Mesendoderm (in vitro differentiated cells): Measurements from ENCODE around the gene MCF2L.

ENCODE experiments used
- DNase-seq: peaks from one replicate; pipeline ENCODE4 v3.0.0; 2013
- H2AK5ac ChIP-seq: 2 replicates; pipeline ENCODE4 v1.6.1; 2013; ENCODE audit warnings: low read length, inconsistent platforms
- H2BK120ac ChIP-seq: 2 replicates; pipeline ENCODE4 v1.6.1; 2013; ENCODE audit warnings: low read depth, mild to moderate bottlenecking, low read length, moderate library complexity, mixed read lengths
- H2BK15ac ChIP-seq: replicated peaks from 2 replicates; pipeline ENCODE4 v1.6.1; 2013; ENCODE audit warnings: low read depth, mild to moderate bottlenecking, moderate library complexity
- H2BK5ac ChIP-seq: 2 replicates; pipeline ENCODE4 v1.6.1; 2013; ENCODE audit warnings: low read length, inconsistent platforms
- H3K18ac ChIP-seq: 2 replicates; pipeline ENCODE4 v1.6.1; 2013; ENCODE audit warnings: mild to moderate bottlenecking, low read length, mixed read lengths
- H3K23ac ChIP-seq: one replicate; pipeline ENCODE4 v1.6.1; 2013; ENCODE audit warnings: low read length
- H3K27ac ChIP-seq: 2 replicates; pipeline ENCODE4 v1.5.1; 2013; ENCODE audit warnings: low read depth, mild to moderate bottlenecking, inconsistent platforms, low read length, moderate library complexity
- H3K27me3 ChIP-seq: 2 replicates; pipeline ENCODE4 v1.6.1; 2013; ENCODE audit warnings: low read length, control low read depth, mild to moderate bottlenecking, inconsistent platforms; ENCODE audit not compliant: insufficient read depth, poor library complexity
- H3K36me3 ChIP-seq: 2 replicates; pipeline ENCODE4 v1.6.1; 2013; ENCODE audit warnings: low read length, inconsistent platforms; ENCODE audit not compliant: control insufficient read depth, insufficient read depth
- H3K4ac ChIP-seq: one replicate; pipeline ENCODE4 v1.6.1; 2013; ENCODE audit warnings: low read depth, mild to moderate bottlenecking, low read length, moderate library complexity
- H3K4me1 ChIP-seq: 2 replicates; pipeline ENCODE4 v1.6.1; 2013; ENCODE audit warnings: low read depth, low read length, inconsistent platforms; ENCODE audit not compliant: control insufficient read depth
- H3K4me2 ChIP-seq: 2 replicates; pipeline ENCODE4 v1.6.1; 2013; ENCODE audit warnings: low read length
- H3K4me3 ChIP-seq: 2 replicates; pipeline ENCODE4 v1.5.1; 2013; ENCODE audit warnings: mild to moderate bottlenecking, low read length
- H3K56ac ChIP-seq: one replicate; pipeline ENCODE4 v1.6.1; 2013; ENCODE audit warnings: low read length
- H3K79me1 ChIP-seq: 2 replicates; pipeline ENCODE4 v1.6.1; 2013; ENCODE audit warnings: low read length, inconsistent platforms
- H3K79me2 ChIP-seq: 2 replicates; pipeline ENCODE4 v1.6.1; 2013; ENCODE audit warnings: mild to moderate bottlenecking, low read length; ENCODE audit not compliant: control insufficient read depth, insufficient read depth
- H3K9ac ChIP-seq: 2 replicates; pipeline ENCODE4 v1.6.1; 2013; ENCODE audit warnings: low read length, inconsistent platforms
- H4K5ac ChIP-seq: one replicate; pipeline ENCODE4 v1.6.1; 2013; ENCODE audit warnings: low read length
- H4K8ac ChIP-seq: one replicate; pipeline ENCODE4 v1.6.1; 2013; ENCODE audit warnings: low read depth, mild to moderate bottlenecking, control low read depth, low read length, moderate library complexity
- WGBS: extraction: QIAGEN DNeasy Blood & Tissue Kit; methylation state at CpG from one replicate; pipeline ENCODE4 v1.1.7; 2013; ENCODE audit warnings: low lambda C conversion rate, missing lambda C conversion rate; ENCODE audit not compliant: insufficient coverage; ENCODE audit errors: extremely low coverage; 5-methylcytosine and 5-hydroxymethylcytosine counted together

MCF2L gene

GRCh38 chr13:113070855-113071254, 101.8 kb downstream of the MCF2L start:
- no peaks in the 10 kb centered on the region for H3K79me1 ChIP-seq
- no peak overlapping the region for H3K56ac ChIP-seq
- no CpG with 5 or more reads among the region's 8 CpGs for WGBS
- H3K79me2 ChIP-seq: no peaks in the 10 kb centered on the region
- H3K9ac ChIP-seq: no peak overlapping the region
- H3K18ac ChIP-seq: no peak overlapping the region
- no peak overlapping the region for H2AK5ac ChIP-seq
- no peak overlapping the region for H3K4me3 ChIP-seq
- no peak overlapping the region for H3K4ac ChIP-seq
- H3K4me2 ChIP-seq: no peak overlapping the region
- no peaks in the 10 kb centered on the region for H3K4me1 ChIP-seq
- no peak for DNase-seq
- H2BK15ac ChIP-seq: no peak overlapping the region
- H2BK120ac ChIP-seq: no peak overlapping the region
- H3K36me3 ChIP-seq: no peaks in the 10 kb centered on the region
- H3K23ac ChIP-seq: no peak overlapping the region
- no peaks in the 10 kb centered on the region for H3K27me3 ChIP-seq
- H4K8ac ChIP-seq: no peak overlapping the region
- H4K5ac ChIP-seq: no peak overlapping the region
- H2BK5ac ChIP-seq: no peak overlapping the region
- H3K27ac ChIP-seq: no peak overlapping the region

- Histone ChIP-seq H2BK5ac (no peak overlapping the region), H3K9ac (no peak overlapping the region), H3K18ac (no peak overlapping the region), H3K4me1 (no peaks in the 10 kb centered on the region), H3K79me2 (no peaks in the 10 kb centered on the region), H2BK120ac (no peak overlapping the region), H4K8ac (no peak overlapping the region), H3K79me1 (no peaks in the 10 kb centered on the region), H2AK5ac (no peak overlapping the region), H3K27ac (no peak overlapping the region), H4K5ac (no peak overlapping the region), H3K4ac (no peak overlapping the region), H3K4me3 (no peak overlapping the region), H3K27me3 (no peaks in the 10 kb centered on the region), H3K23ac (no peak overlapping the region), H3K4me2 (no peak overlapping the region), H3K56ac (no peak overlapping the region), H3K36me3 (no peaks in the 10 kb centered on the region), H2BK15ac (no peak overlapping the region)
- no peak for DNase-seq
- WGBS: no CpG with 5 or more reads among the region's 3 CpGs
Measured at GRCh38 chr13:113072376-113072775, 103.4 kb downstream of the MCF2L start.

DNA sequence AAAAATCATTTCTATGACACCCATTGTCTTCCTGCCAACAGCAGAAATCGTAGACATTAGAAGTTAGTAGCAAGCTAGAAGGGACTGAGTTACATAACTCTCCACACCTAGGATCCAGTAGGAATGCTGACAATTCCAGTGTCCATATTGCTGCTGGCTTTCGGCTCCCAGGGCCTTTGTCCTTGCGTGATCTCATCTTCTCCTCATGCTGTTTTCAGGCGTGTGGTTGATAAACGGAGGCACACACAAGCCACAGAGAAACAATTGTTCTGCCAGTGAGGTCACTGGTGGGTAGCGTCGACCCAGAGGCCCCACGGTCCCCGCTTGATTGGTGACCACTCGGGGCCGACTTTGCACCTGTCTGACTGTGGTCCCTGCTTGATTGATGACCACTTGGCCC, 104.9 kb downstream of the MCF2L start:
- Histone ChIP-seq H3K36me3 (no peaks in the 10 kb centered on the region), H4K5ac (no peak overlapping the region), H3K4me2 (no peak overlapping the region), H3K27ac (no peak overlapping the region), H2BK120ac (no peak overlapping the region), H3K27me3 (no peaks in the 10 kb centered on the region), H4K8ac (no peak overlapping the region), H3K4ac (no peak overlapping the region), H3K79me1 (no peaks in the 10 kb centered on the region), H2BK5ac (no peak overlapping the region), H3K23ac (no peak overlapping the region), H3K18ac (no peak overlapping the region), H2AK5ac (no peak overlapping the region), H3K79me2 (no peaks in the 10 kb centered on the region), H3K4me1 (no peaks in the 10 kb centered on the region), H2BK15ac (no peak overlapping the region), H3K9ac (no peak overlapping the region), H3K4me3 (no peak overlapping the region), H3K56ac (no peak overlapping the region)
- no CpG with 5 or more reads among the region's 11 CpGs for WGBS
- no peak for DNase-seq

DNA sequence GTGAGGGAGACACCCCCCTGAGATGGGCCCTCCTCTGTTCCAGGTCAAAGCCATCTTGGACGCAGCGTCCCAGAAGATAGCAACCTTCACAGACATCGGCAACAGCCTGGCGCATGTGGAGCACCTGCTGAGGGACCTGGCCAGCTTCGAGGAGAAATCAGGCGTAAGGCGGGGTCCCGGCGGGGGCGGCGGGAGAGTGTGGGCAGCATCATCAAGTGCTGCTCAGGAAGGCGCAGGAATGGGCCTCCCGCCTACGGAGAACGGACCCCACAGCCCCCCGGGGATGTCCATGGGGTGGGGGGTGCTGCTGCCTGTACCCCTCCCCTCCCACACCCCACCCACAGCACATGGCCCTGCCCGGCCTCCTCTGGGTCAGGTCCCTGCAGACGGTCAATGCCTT, 105.4 kb downstream of the MCF2L start:
- WGBS: no CpG with 5 or more reads among the region's 18 CpGs
- no peak for DNase-seq

GRCh38 chr13:113074876-113075275, 105.9 kb downstream of the MCF2L start:
- no peak overlapping the region for H3K56ac ChIP-seq
- H3K4me3 ChIP-seq: no peak overlapping the region
- no peak overlapping the region for H3K4ac ChIP-seq
- H3K79me2 ChIP-seq: no peaks in the 10 kb centered on the region
- H4K5ac ChIP-seq: no peak overlapping the region
- no peak overlapping the region for H3K18ac ChIP-seq
- H4K8ac ChIP-seq: no peak overlapping the region
- no CpG with 5 or more reads among the region's 22 CpGs for WGBS
- no peak overlapping the region for H2BK120ac ChIP-seq
- no peak overlapping the region for H2BK15ac ChIP-seq
- no peaks in the 10 kb centered on the region for H3K36me3 ChIP-seq
- no peak overlapping the region for H3K23ac ChIP-seq
- no peaks in the 10 kb centered on the region for H3K27me3 ChIP-seq
- no peak for DNase-seq
- no peak overlapping the region for H3K27ac ChIP-seq
- H3K4me2 ChIP-seq: no peak overlapping the region
- H3K79me1 ChIP-seq: no peaks in the 10 kb centered on the region
- H2BK5ac ChIP-seq: no peak overlapping the region
- no peak overlapping the region for H2AK5ac ChIP-seq
- no peak overlapping the region for H3K9ac ChIP-seq
- no peaks in the 10 kb centered on the region for H3K4me1 ChIP-seq

More for the DNA sequence above, 105.4 kb downstream of the MCF2L start:
- Histone ChIP-seq H3K79me1 (no peaks in the 10 kb centered on the region), H3K4ac (no peak overlapping the region), H3K23ac (no peak overlapping the region), H3K9ac (no peak overlapping the region), H4K5ac (no peak overlapping the region), H3K4me2 (no peak overlapping the region), H3K27me3 (no peaks in the 10 kb centered on the region), H3K18ac (no peak overlapping the region), H2AK5ac (no peak overlapping the region), H3K36me3 (no peaks in the 10 kb centered on the region), H3K27ac (no peak overlapping the region), H2BK120ac (no peak overlapping the region), H2BK15ac (no peak overlapping the region), H2BK5ac (no peak overlapping the region), H3K4me3 (no peak overlapping the region), H3K4me1 (no peaks in the 10 kb centered on the region), H3K56ac (no peak overlapping the region), H4K8ac (no peak overlapping the region), H3K79me2 (no peaks in the 10 kb centered on the region)

DNA sequence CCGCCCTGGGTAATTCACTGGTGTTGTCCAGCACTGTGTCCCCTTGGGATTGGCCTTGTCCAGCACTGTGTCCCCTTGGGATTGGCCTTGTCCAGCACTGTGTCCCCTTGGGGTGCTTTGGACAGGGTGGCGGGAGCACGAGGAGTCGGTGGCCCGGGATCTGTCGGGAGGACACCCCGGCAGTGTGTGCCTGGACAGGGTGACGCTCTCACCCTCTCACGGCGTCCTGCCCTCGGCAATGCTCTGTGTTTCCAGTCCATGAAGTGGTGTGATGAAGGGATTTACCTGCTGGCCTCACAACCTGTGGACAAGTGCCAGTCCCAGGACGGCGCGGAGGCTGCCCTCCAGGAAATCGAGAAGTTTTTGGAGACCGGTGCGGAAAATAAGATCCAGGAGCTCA, 106.7 kb downstream of the MCF2L start:
- no peak overlapping the region for H3K18ac ChIP-seq
- no peak overlapping the region for H3K27ac ChIP-seq
- no peak overlapping the region for H2BK120ac ChIP-seq
- H3K4me3 ChIP-seq: no peak overlapping the region
- H2AK5ac ChIP-seq: no peak overlapping the region
- H2BK5ac ChIP-seq: no peak overlapping the region
- no peak overlapping the region for H3K23ac ChIP-seq
- H3K4me1 ChIP-seq: no peaks in the 10 kb centered on the region
- no peak for DNase-seq
- no peak overlapping the region for H4K5ac ChIP-seq
- no CpG with 5 or more reads among the region's 17 CpGs for WGBS
- no peaks in the 10 kb centered on the region for H3K36me3 ChIP-seq
- H3K56ac ChIP-seq: no peak overlapping the region
- H3K79me2 ChIP-seq: no peaks in the 10 kb centered on the region
- no peaks in the 10 kb centered on the region for H3K27me3 ChIP-seq
- no peak overlapping the region for H3K9ac ChIP-seq
- no peak overlapping the region for H3K4me2 ChIP-seq
- no peak overlapping the region for H4K8ac ChIP-seq
- no peak overlapping the region for H2BK15ac ChIP-seq
- H3K79me1 ChIP-seq: no peaks in the 10 kb centered on the region
- H3K4ac ChIP-seq: no peak overlapping the region
